K562 (cell line): ENCODE data around the gene PAQR4. TPM values are rescaled to one million over a fixed set of nuclear protein-coding genes. Genes with fewer than 3 reads are reported as not detected.

ENCODE experiments used
- ATAC-seq: fragments of 200-7000 bp; cut with Tn5 transposase; 3 replicates; pipeline ENCODE4 v1.9.1; 2020; ENCODE audit warnings: moderate library complexity
- BruUV-seq: library from RNA; stranded (reverse); fragments of 400-500 nt; replicated peaks from 2 replicates; lab custom pipeline; 2021; lab: Mats Ljungman, UMichigan
- CTCF ChIA-PET: fragments of 300-600 bp; formaldehyde crosslinking; extraction: SDS; loops from one replicate; lab custom pipeline; 2021; ENCODE audit warnings: low intra/inter-chr PET ratio; lab: Yijun Ruan, JAX
- POLR2A ChIA-PET: fragments of 300-600, 350-650 bp; sonication (Branson Sonifier 250); formaldehyde crosslinking; extraction: SDS; loops from one replicate; lab custom pipeline; 2021; ENCODE audit warnings: antibody characterized with exemption, inconsistent platforms; lab: Yijun Ruan, JAX
- DNase-seq, 4 experiments: peaks; one replicate each; pipeline versions ENCODE4 v3.0.0 to v3.0.0-alpha.2; 2011 to 2018; ENCODE audit warnings: low spot score in 3 of 4, mixed read lengths in 3 of 4; ENCODE audit errors: extremely low read depth in 1 of 4
- FAIRE-seq: peaks from 2 replicates; lab custom pipeline; 2011; peaks lifted over from hg19 to GRCh38; lab: Jason Lieb, UNC
- H2AFZ ChIP-seq: 2 replicates; pipeline ENCODE4 v1.6.0; 2011; ENCODE audit warnings: low read depth, low read length, control low read depth, inconsistent platforms
- H3K27ac ChIP-seq: fragments of 200-600 bp; 3 replicates; pipeline ENCODE4 v1.8.0; 2011; ENCODE audit warnings: low read depth, mild to moderate bottlenecking, control low read depth, inconsistent platforms, low read length, moderate library complexity, mixed read lengths; ENCODE audit errors: extremely low read depth
- H3K27me3 ChIP-seq, 2 experiments: fragments of 300-600 bp in 1 of 2; 2 replicates in 1 of 2; 3 replicates in 1 of 2; pipeline versions ENCODE4 v1.6.0 to v1.8.0; 2011; ENCODE audit warnings: inconsistent platforms in 2 of 2, low read length in 2 of 2, mild to moderate bottlenecking in 1 of 2, mixed read lengths in 1 of 2, moderate library complexity in 1 of 2; ENCODE audit not compliant: control insufficient read depth in 2 of 2, insufficient read depth in 2 of 2
- H3K36me3 ChIP-seq: fragments of 300-600 bp; 3 replicates; pipeline ENCODE4 v1.8.0; 2011; ENCODE audit warnings: mild to moderate bottlenecking, low read length, inconsistent platforms; ENCODE audit not compliant: control insufficient read depth, insufficient read depth
- H3K4me1 ChIP-seq, 2 experiments: fragments of 200-600 bp in 1 of 2; replicated peaks in 1 of 2; 2 replicates in 1 of 2; 3 replicates in 1 of 2; pipeline versions ENCODE4 v1.5.1 to v1.8.0; 2011; ENCODE audit warnings: inconsistent platforms in 2 of 2, low read length in 2 of 2, mild to moderate bottlenecking in 1 of 2, mixed read lengths in 1 of 2, moderate library complexity in 1 of 2; ENCODE audit not compliant: control insufficient read depth in 2 of 2, insufficient read depth in 2 of 2
- H3K4me2 ChIP-seq: 2 replicates; pipeline ENCODE4 v1.6.1; 2011; ENCODE audit warnings: low read length, control low read depth, inconsistent platforms, mixed read lengths; ENCODE audit not compliant: insufficient read depth
- H3K4me3 ChIP-seq: fragments of 200-600 bp; sonication (generic), shearing (Covaris generic); 2 replicates; pipeline ENCODE4 v1.5.1; 2016; ENCODE audit warnings: control low read depth, inconsistent platforms
- H3K79me2 ChIP-seq: fragments of 200-600 bp; 3 replicates; pipeline ENCODE4 v1.8.0; 2011; ENCODE audit warnings: low read length, inconsistent platforms; ENCODE audit not compliant: control insufficient read depth, insufficient read depth
- H3K9ac ChIP-seq, 2 experiments: 2 replicates each; pipeline versions ENCODE4 v1.6.0 to v1.6.1; 2011; ENCODE audit warnings: low read depth in 2 of 2, low read length in 2 of 2, control low read depth in 1 of 2, inconsistent platforms in 1 of 2, mild to moderate bottlenecking in 1 of 2, mixed read lengths in 1 of 2; ENCODE audit not compliant: insufficient read depth in 1 of 2
- H3K9me1 ChIP-seq: one replicate; pipeline ENCODE4 v1.6.0; 2011; ENCODE audit warnings: inconsistent platforms, mild to moderate bottlenecking, low read length, moderate library complexity; ENCODE audit not compliant: control insufficient read depth, insufficient read depth
- H3K9me3 ChIP-seq: replicated peaks from 2 replicates; pipeline ENCODE4 v1.5.1; 2011; ENCODE audit warnings: low read depth, low read length, inconsistent platforms; ENCODE audit not compliant: control insufficient read depth, insufficient read depth
- H4K20me1 ChIP-seq: replicated peaks from 2 replicates; pipeline ENCODE4 v1.6.1; 2011; ENCODE audit warnings: low read length, inconsistent platforms, mixed read lengths; ENCODE audit not compliant: control insufficient read depth, insufficient read depth
- BCL6 ChIP-seq: fragments of 250-450 bp; sonication (Bioruptor Pico); IDR thresholded peaks from 2 replicates; pipeline ENCODE4 v1.4.0; 2020
- FOXO4 ChIP-seq: fragments of 450-650 bp; formaldehyde crosslinking; IDR thresholded peaks from 2 replicates; pipeline ENCODE4 v1.4.0; 2020; ENCODE audit warnings: mild to moderate bottlenecking, moderate library complexity
- HOMEZ ChIP-seq: fragments of 250-450 bp; sonication (Bioruptor Pico); IDR thresholded peaks from 2 replicates; pipeline ENCODE4 v1.4.0; 2020; ENCODE audit warnings: mild to moderate bottlenecking, moderate library complexity
- IRF1 ChIP-seq: sonication (generic); formaldehyde crosslinking; IDR thresholded peaks from 2 replicates; pipeline ENCODE4 v1.8.0; 2022; ENCODE audit warnings: missing genetic modification reagents, mild to moderate bottlenecking, borderline replicate concordance
- POLR2A ChIP-seq: fragments of 450-650 bp; conservative IDR thresholded peaks from 2 replicates; pipeline ENCODE4 v1.6.1; 2016
- POLR2G ChIP-seq: fragments of 200-400 bp; formaldehyde crosslinking; IDR thresholded peaks from 2 replicates; pipeline ENCODE4 v1.6.1; 2017; ENCODE audit warnings: low read depth, mild to moderate bottlenecking, antibody characterized with exemption, low read length, moderate library complexity
- RBFOX2 ChIP-seq: fragments of 200-400 bp; formaldehyde crosslinking; IDR thresholded peaks from 2 replicates; pipeline ENCODE4 v1.6.1; 2017; ENCODE audit warnings: low read depth, mild to moderate bottlenecking, low read length, moderate library complexity
- STAT5A ChIP-seq: IDR thresholded peaks from 2 replicates; pipeline ENCODE4 v1.6.1; 2012; ENCODE audit warnings: low read length, inconsistent platforms, borderline replicate concordance
- SUPT5H ChIP-seq: fragments of 450-650 bp; IDR thresholded peaks from 2 replicates; pipeline ENCODE4 v1.6.1; 2016
- TFAP4 ChIP-seq: sonication (generic); formaldehyde crosslinking; IDR thresholded peaks from 2 replicates; pipeline ENCODE4 v1.8.0; 2022; ENCODE audit warnings: missing genetic modification reagents, mild to moderate bottlenecking, moderate library complexity, borderline replicate concordance
- ZNF354B ChIP-seq: fragments of 250-450 bp; sonication (Bioruptor Pico); IDR thresholded peaks from 2 replicates; pipeline ENCODE4 v1.4.0; 2020
- ZNF586 ChIP-seq: fragments of 450-650 bp; formaldehyde crosslinking; conservative IDR thresholded peaks from 2 replicates; pipeline ENCODE4 v1.4.0; 2020; ENCODE audit warnings: mild to moderate bottlenecking, moderate library complexity
- WGBS: fragments of 100-300 bp; shearing (Covaris generic); methylation state at CpG from one replicate; pipeline ENCODE4 v1.1.6; 2016; ENCODE audit warnings: low coverage, mixed read lengths; ENCODE audit not compliant: insufficient coverage; ENCODE audit errors: missing lambda C conversion rate; 5-methylcytosine and 5-hydroxymethylcytosine counted together
- in situ Hi-C: fragments of 300-500 bp; cut with MboI; formaldehyde crosslinking; loops from 4 replicates; pipeline ENCODE4 v1.15.0; 2018; ENCODE audit warnings: inconsistent platforms, mixed read lengths
- intact Hi-C: fragments of 100-400 bp; cut with micrococcal nuclease; formaldehyde crosslinking; loops from 2 replicates; pipeline ENCODE4 v1.14.2; 2022
- polyA plus RNA-seq, 8 experiments: library from polyadenylated mRNA; depleted of rRNA in 4 of 8; stranded (reverse) in 5 of 8; unstranded in 3 of 8; fragments of >200 nt; fragmentation: Nextera tagmentation in 2 of 8; fragmentation: Illumina TruSeq in 1 of 8; extraction: Ambion mirVana in 2 of 8; extraction: Trizol in 1 of 8; gene quantifications; 2 replicates each; pipeline versions ENCODE4 v1.2.1 to v1.2.3, GENCODE V29; 2011 to 2014; ENCODE audit warnings: inconsistent platforms in 1 of 8, missing spikeins in 1 of 8
- total RNA-seq, 7 experiments: library from RNA; depleted of rRNA in 6 of 7; stranded (reverse); fragments of >200 nt in 6 of 7; fragmentation: Illumina TruSeq in 2 of 7; extraction: Trizol in 2 of 7; gene quantifications; 2 replicates each; pipeline versions ENCODE4 v1.2.1 to v1.2.3, GENCODE V29; 2011 to 2021; ENCODE audit warnings: low replicate concordance in 1 of 7

The PAQR4 gene
- total and polyA plus RNA-seq, 9 of the 15 experiments (the other 6 are each of a cell fraction or from before 2014, with no cell fraction given): 0.62 to 40.4 (median 19.5) TPM

GRCh38 chr16:2973093-2973492 is 3.9 kb downstream of the PAQR4 start (continued):
- TF ChIP-seq HOMEZ (CRISPR knock-in tag) (no peak), BCL6 (no peak)

- H3K9me3 ChIP-seq: no peaks in the 10 kb centered on the region
- 86% methylated on average over 11 of the region's 17 CpGs for WGBS
- ATAC-seq: no peak
- ChIA-PET CTCF (no interaction called here), POLR2A (interaction anchor here (0.5 to 2.1 kb wide), 6 partner anchors 8 to 171 kb away, joined by 3 to 17 read pairs (median 3); partner anchors contain the start of gene PKMYT1)
- peaks cover 3% of the 10 kb centered on the region for H3K9me1 ChIP-seq
- no peaks in the 10 kb centered on the region for H3K27me3 ChIP-seq
- peaks cover 25% of the 10 kb centered on the region for H4K20me1 ChIP-seq
- no peak overlapping the region for H3K4me3 ChIP-seq
- no peak for FAIRE-seq
- peak overlapping the region in 1 of 2 experiments; percentile 81; a peak in 2 of 4 replicates for H3K9ac ChIP-seq
- TF ChIP-seq IRF1 (CRISPR knock-in tag): no peak
- TF ChIP-seq ZNF586 (CRISPR knock-in tag): no peak
- TF ChIP-seq SUPT5H: peak; percentile 12; the same call in 1 of the 2 replicates
- TF ChIP-seq FOXO4 (CRISPR knock-in tag): no peak
- peak; percentile 11; the same call in 1 of the 2 replicates for TF ChIP-seq POLR2A
- TF ChIP-seq RBFOX2: peak; percentile 73
- TF ChIP-seq POLR2G: peak; percentile 78
- TF ChIP-seq TFAP4 (CRISPR knock-in tag): 0 out of 2 replicates have a peak, but pooled peaks have one; percentile 21
- TF ChIP-seq STAT5A: no peak
- TF ChIP-seq ZNF354B: no peak
- 0 out of 3 replicates have a peak overlapping the region, but pooled peaks have one; percentile 28 for H3K27ac ChIP-seq
- H3K36me3 ChIP-seq: peaks cover 78% of the 10 kb centered on the region; the same call in 2 of the 3 replicates
- in situ Hi-C loops (no loop called here), intact Hi-C loops (no loop called here)
- H3K4me1 ChIP-seq: peaks cover 9 to 92% of the 10 kb centered on the region in 2 experiments; a peak in 4 of 5 replicates
- no peak overlapping the region for H2AFZ ChIP-seq
- BruUV-seq: no TSS peak
- H3K79me2 ChIP-seq: peaks cover 46% of the 10 kb centered on the region
- no peak overlapping the region for H3K4me2 ChIP-seq
- DNase-seq: no peak
Observed at GRCh38 chr16:2973605-2974318, 4.6 kb downstream of the PAQR4 start.
